GM12878 (cell line): ENCODE results near the gene MMP11. TPM values are rescaled to one million over a fixed set of nuclear protein-coding genes. Genes with fewer than 3 reads are reported as not detected.

Source experiments
- BACH1 ChIP-seq: fragments of 450-650 bp; IDR thresholded peaks from 2 replicates; pipeline ENCODE4 v1.6.1; 2017; ENCODE audit warnings: mild to moderate bottlenecking, borderline replicate concordance
- BCL3 ChIP-seq: IDR thresholded peaks from 2 replicates; pipeline ENCODE4 v1.6.1; 2011; ENCODE audit warnings: borderline replicate concordance, low read depth, mild to moderate bottlenecking, moderate library complexity, low read length; ENCODE audit not compliant: insufficient read depth, poor library complexity, severe bottlenecking
- BCLAF1 ChIP-seq: fragments of 450-650 bp; IDR thresholded peaks from 2 replicates; pipeline ENCODE4 v1.6.1; 2017; ENCODE audit warnings: antibody characterized with exemption, mild to moderate bottlenecking, moderate library complexity
- CHD4 ChIP-seq: fragments of 200-600 bp; sonication (generic); IDR thresholded peaks from 2 replicates; pipeline ENCODE4 v1.6.1; 2016; ENCODE audit warnings: mild to moderate bottlenecking
- EP300 ChIP-seq, 2 experiments: fragments of 150-350 bp in 1 of 2; IDR thresholded peaks; 2 replicates each; pipeline ENCODE4 v1.6.1; 2011 to 2012; ENCODE audit warnings: low read depth in 2 of 2, low read length in 2 of 2, borderline replicate concordance in 1 of 2, improper control_type of control experiment in 1 of 2, inconsistent platforms in 1 of 2; ENCODE audit not compliant: control insufficient read depth in 1 of 2
- ETV6 ChIP-seq, 2 experiments: fragments of 450-650 bp in 1 of 2; IDR thresholded peaks in 1 of 2; conservative IDR thresholded peaks in 1 of 2; 2 replicates each; pipeline ENCODE4 v1.6.1; 2014; ENCODE audit warnings: antibody characterized with exemption in 1 of 2, borderline replicate concordance in 1 of 2, low read depth in 1 of 2, mild to moderate bottlenecking in 1 of 2, moderate library complexity in 1 of 2
- HDAC2 ChIP-seq: fragments of 200-600 bp; sonication (generic); IDR thresholded peaks from 2 replicates; pipeline ENCODE4 v1.6.1; 2017
- NBN ChIP-seq: fragments of 450-650 bp; IDR thresholded peaks from 2 replicates; pipeline ENCODE4 v1.6.1; 2016
- NR2C1 ChIP-seq: fragments of 450-650 bp; IDR thresholded peaks from 2 replicates; pipeline ENCODE4 v1.6.1; 2017; ENCODE audit warnings: antibody characterized with exemption, mild to moderate bottlenecking, moderate library complexity
- NR2F1 ChIP-seq: fragments of 450-650 bp; conservative IDR thresholded peaks from 2 replicates; pipeline ENCODE4 v1.6.1; 2017; ENCODE audit warnings: mild to moderate bottlenecking
- PML ChIP-seq: IDR thresholded peaks from 2 replicates; pipeline ENCODE4 v1.6.1; 2012; ENCODE audit warnings: low read length, inconsistent platforms
- POLR2A ChIP-seq: IDR thresholded peaks from 2 replicates; pipeline ENCODE4 v1.6.1; 2011; ENCODE audit warnings: low read depth, mild to moderate bottlenecking, low read length
- POLR2AphosphoS5 ChIP-seq: IDR thresholded peaks from 2 replicates; pipeline ENCODE4 v1.6.1; 2011; ENCODE audit warnings: mild to moderate bottlenecking, low read length, inconsistent platforms
- RCOR1 ChIP-seq: conservative IDR thresholded peaks from 2 replicates; pipeline ENCODE4 v1.6.1; 2012; ENCODE audit warnings: low read depth, low read length, improper control_type of control experiment
- RFX5 ChIP-seq: IDR thresholded peaks from 2 replicates; pipeline ENCODE4 v1.6.1; 2011; ENCODE audit warnings: low read depth, low read length, improper control_type of control experiment
- RUNX3 ChIP-seq: IDR thresholded peaks from 2 replicates; pipeline ENCODE4 v1.6.1; 2012; ENCODE audit warnings: low read length, inconsistent platforms
- STAT1 ChIP-seq: fragments of 450-650 bp; conservative IDR thresholded peaks from 2 replicates; pipeline ENCODE4 v1.6.1; 2014; ENCODE audit warnings: antibody characterized with exemption, mild to moderate bottlenecking
- TCF12 ChIP-seq: IDR thresholded peaks from 2 replicates; pipeline ENCODE4 v1.6.1; 2011; ENCODE audit warnings: low read depth, mild to moderate bottlenecking, low read length
- USF1 ChIP-seq: IDR thresholded peaks from 2 replicates; pipeline ENCODE4 v1.6.1; 2011; ENCODE audit warnings: borderline replicate concordance, low read depth, mild to moderate bottlenecking, moderate library complexity, mixed read lengths, low read length; ENCODE audit not compliant: insufficient read depth; ENCODE audit errors: extremely low read length
- ZNF274 ChIP-seq: IDR thresholded peaks from one replicate; pipeline ENCODE4 v1.8.0; 2011; ENCODE audit not compliant: insufficient read length, insufficient read depth
- ZZZ3 ChIP-seq: IDR thresholded peaks from 2 replicates; pipeline ENCODE4 v1.6.1; 2011; ENCODE audit warnings: low read depth; ENCODE audit not compliant: control insufficient read depth, insufficient read length
- polyA plus RNA-seq, 11 experiments: library from polyadenylated mRNA; depleted of rRNA in 4 of 11; unstranded in 6 of 11; stranded (reverse) in 5 of 11; fragments of >200 nt; fragmentation: Nextera tagmentation in 4 of 11; fragmentation: Illumina TruSeq in 1 of 11; extraction: Ambion mirVana in 4 of 11; extraction: Trizol in 1 of 11; gene quantifications; 1 replicate in 1 of 11; 2 replicates in 10 of 11; pipeline versions ENCODE4 v1.2.1 to v1.2.3, GENCODE V29; 2011 to 2016; ENCODE audit warnings: inconsistent platforms in 2 of 11, missing spikeins in 2 of 11, low read depth in 1 of 11
- total RNA-seq, 4 experiments: library from RNA; depleted of rRNA in 3 of 4; stranded (reverse); fragments of >200 nt in 3 of 4; fragmentation: Illumina TruSeq in 1 of 4; extraction: Trizol in 1 of 4; gene quantifications; 2 replicates each; pipeline versions ENCODE4 v1.2.1 to v1.2.3, GENCODE V29; 2013 to 2021

Gene MMP11
- total and polyA plus RNA-seq, 10 of the 15 experiments (the other 5 are each of a cell fraction or from before 2014, with no cell fraction given): 0.03 to 1.1 (median 0.31) TPM; not detected in 2

DNA sequence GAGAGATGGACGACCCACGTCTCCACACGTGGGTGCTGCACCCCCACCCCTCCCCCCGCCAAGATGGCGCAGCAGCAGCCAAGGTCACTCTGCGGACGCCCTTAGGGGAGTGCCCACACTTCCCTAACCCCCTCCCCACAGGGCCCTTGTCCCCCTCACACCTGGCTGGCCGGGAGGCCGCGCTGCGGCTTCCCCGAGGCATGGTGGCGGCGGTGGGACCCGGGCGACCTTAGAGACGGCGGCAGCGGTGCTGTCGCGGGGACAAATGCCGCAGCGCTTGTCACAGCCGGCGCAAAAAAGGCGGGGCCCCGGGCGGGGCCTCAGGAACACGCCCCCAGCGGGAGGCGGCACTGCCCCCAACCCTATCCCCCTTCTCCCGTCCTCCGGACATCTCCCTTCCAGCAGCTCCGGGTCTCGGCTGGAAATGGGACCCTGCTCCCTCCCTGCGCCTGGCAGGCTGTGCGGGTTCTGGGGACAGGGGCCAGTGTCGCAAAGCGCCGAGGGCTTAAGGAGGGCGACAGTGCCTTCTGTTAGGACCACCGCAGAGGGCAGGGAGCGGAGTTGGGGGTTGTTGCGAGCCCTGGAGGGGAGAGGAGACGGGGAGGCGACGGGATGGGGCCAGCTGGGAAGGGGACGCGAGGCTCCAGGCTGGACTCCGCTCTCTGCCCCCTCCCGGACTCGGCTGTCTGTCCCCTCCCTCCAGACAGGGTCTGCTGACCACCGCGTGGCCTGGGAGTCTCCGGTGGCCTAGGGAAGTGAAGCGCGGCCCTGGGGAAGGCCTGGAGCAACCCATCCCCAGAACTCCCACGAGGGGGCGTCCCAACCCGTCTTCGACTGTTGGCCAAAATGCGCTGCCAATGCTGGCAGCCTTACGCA, 4.7 kb upstream of the MMP11 start, which contains the start of gene CHCHD10 (continued):
- no peak for TF ChIP-seq EP300 (IDR thresholded peaks at IDR 0.05; ENCODE audit: borderline replicate concordance in 1 of 2, control insufficient read depth in 1 of 2, low read depth in 2 of 2, low read length in 2 of 2)
- no peak for TF ChIP-seq ETV6 (conservative IDR thresholded peaks at IDR 0.05 in 1 of 2, IDR thresholded peaks at IDR 0.05 in 1 of 2; ENCODE audit: borderline replicate concordance in 1 of 2, low read depth in 1 of 2)
- no peak for TF ChIP-seq BCL3
- no peak for TF ChIP-seq PML
- TF ChIP-seq CHD4: 0 out of 2 replicates have a peak, but pooled peaks have one; percentile 88
- TF ChIP-seq RFX5: no peak
- TF ChIP-seq BCLAF1: no peak
- no peak; the same call in 1 of the 2 replicates for TF ChIP-seq RUNX3
- peak; percentile 74; the same call in 1 of the 2 replicates for TF ChIP-seq NBN
- peak; percentile 86 for TF ChIP-seq POLR2AphosphoS5
- no peak for TF ChIP-seq RCOR1
- no peak for TF ChIP-seq STAT1
- peak; percentile 92 for TF ChIP-seq NR2F1
- peak; percentile 89 for TF ChIP-seq POLR2A
- TF ChIP-seq USF1: peak; percentile 28
- no peak for TF ChIP-seq ZZZ3
- TF ChIP-seq NR2C1: peak; percentile 52; the same call in 1 of the 2 replicates
- no peak for TF ChIP-seq ZNF274
- no peak for TF ChIP-seq HDAC2
- 0 out of 2 replicates have a peak, but pooled peaks have one; percentile 50 for TF ChIP-seq BACH1
- TF ChIP-seq TCF12: 0 out of 2 replicates have a peak, but pooled peaks have one; percentile 10
